ENCODE measurements around the gene PRMT1.
"Not testable (repeated sequence)": the region's sequence is repeated elsewhere in the genome, so short reads cannot be mapped to it uniquely, and the experiment has no call there.

Gene PRMT1

DNA sequence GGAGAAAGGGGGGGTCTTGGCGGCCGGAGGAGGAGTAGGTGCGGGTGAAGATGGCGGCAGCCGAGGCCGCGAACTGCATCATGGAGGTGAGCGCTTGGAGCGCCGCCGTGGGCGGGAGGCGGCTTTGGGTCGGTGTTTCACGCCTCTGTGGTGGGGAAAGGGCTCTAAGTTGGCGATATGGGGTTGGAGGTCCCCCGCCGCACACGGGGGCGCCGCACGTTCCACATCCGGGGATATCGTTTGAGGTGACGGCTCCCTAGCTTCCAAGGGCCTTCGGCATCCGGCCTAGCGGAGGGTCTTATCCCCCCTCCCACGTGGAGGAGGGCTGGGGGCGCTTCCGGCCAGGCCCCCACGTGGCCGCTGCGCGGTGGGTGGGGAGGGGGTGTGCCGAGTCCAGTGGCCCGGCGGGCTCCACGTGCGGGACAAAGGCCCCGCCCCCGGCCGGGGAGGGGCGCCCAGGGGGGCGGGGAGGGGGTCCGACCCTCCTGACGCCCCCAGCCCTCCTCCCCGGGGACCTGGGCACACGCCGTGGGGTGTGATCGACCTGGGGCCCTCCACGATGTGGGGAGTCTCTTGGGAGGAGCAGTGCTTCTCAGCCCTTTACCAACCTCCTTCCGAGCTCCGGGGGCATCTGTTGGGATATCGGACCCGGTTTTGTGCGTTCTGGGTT, at the start of gene PRMT1:
Gene PRMT1 (plus strand): TSS at position 41 of the 670 bp plus-strand sequence. CDS start 10 bp downstream, at position 51.
- DNase-seq (ENCODE audit: low read depth): peak; percentile 24

DNA sequence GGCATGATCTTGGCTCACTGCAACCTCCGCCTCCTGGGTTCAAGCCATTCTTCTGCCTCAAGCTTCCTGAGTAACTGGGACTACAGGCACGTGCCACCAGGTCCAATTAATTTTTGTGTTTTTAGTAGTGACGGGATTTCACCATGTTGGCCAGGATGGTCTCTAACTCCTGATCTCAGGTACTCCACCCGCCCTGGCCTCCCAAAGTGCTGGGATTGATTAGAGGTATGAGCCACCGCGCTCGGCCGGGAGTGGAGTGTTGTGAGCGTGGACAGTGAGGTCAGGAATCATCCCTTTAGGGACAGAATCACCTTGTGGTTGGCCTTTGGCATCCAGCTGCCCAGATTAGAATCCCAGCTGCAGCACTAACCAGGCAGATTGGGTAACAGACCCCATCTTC, 47.4 kb upstream of the PRMT1 start:
- no peak for DNase-seq (ENCODE audit: low read depth)

DNA sequence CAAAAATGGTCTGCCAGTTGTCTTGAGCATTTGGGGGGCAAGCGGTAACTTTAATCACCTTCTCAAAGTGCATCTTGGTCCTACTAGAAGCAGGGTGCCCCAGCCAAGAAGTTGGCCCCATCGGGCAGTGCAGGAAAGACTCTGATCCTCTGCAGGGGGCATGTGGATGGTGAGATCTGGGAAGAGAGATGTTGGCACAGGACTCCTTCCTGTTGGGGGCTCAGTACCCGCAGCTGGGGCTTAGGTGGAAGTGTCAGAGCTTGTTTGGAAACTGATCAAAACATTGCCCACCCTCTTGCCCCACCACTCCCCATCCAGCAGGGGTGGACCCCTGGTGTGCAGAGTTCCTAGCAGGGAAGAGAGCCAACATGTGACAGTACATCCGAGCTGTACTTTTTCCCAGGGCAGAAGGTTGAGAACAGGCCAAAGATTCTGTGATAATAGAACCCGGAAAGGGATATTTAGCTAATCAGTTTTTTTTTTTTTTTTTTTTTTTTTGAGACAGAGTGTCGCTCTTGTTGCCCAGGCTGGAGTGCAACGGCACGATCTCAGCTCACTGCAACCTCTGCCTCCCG, 46.0 kb upstream of the PRMT1 start:
- no peak for DNase-seq (ENCODE audit: low read depth)

DNA sequence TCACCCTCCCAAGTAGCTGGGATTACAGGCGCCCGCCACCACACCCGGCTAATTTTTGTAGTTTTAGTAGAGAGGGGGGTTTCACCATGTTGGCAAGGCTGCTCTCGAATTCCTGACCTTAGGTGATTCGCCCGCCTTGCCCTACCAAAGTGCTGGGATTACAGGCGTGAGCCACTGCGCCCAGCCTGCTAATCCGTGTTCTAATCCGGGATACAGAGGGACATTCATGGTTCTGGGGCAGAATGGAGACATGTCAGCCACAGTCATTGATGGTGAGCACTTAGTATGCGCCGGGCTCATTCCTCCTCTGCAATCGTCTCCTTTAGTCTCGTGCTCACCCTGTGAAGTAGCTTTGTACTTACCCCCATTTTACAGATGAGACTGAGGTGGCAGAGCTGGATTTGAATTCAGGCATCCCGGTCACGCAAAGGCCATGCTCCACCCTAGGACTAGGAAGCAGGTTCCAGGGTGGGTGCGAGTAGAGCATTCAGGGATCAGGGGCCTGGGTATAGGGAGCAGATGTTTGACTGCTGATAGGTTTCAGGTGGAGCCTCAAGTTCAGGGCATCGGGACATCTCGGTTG, 45.4 kb upstream of the PRMT1 start:
- DNase-seq (ENCODE audit: low read depth): no peak

DNA sequence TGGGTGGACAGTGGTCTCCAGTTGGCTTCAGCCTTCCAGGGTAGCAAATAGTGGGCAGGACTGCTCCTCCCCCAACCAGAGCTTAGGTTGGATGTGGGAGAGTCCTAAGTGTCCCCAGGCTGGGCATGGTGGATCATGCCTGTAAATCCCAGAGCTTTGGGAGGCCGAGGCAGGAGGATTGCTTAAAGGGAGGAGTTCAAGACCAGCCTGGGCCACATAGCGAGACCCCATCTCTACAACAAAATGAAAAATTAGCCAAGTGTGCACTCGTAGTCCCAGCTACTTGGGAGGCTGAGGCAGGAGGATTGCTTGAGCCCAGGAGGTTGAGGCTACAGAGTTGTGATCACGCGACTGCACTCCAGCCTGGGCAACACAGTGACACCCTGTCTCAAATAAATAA, 44.5 kb upstream of the PRMT1 start:
- DNase-seq (ENCODE audit: low read depth): no peak

DNA sequence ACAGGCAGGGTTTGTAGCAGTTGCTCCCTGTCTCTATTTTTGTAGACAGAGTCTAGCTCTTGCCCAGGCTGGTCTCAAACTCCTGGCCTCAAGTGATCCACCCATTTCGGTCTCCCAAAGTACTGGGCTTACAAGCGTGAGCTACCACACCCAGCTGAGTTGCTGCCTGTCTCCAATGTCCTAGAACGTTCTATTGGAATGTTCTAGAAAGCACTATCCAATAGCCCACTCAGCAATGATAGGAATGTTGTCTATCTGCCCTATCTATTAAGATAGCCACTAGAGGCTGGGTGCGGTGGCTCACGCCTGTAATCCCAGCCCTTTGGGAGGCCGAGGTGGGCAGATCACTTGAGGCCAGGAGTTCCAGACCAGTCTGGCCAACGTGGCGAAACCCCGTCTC, 43.8 kb upstream of the PRMT1 start:
- not testable (repeated sequence) for DNase-seq (ENCODE audit: low read depth)

DNA sequence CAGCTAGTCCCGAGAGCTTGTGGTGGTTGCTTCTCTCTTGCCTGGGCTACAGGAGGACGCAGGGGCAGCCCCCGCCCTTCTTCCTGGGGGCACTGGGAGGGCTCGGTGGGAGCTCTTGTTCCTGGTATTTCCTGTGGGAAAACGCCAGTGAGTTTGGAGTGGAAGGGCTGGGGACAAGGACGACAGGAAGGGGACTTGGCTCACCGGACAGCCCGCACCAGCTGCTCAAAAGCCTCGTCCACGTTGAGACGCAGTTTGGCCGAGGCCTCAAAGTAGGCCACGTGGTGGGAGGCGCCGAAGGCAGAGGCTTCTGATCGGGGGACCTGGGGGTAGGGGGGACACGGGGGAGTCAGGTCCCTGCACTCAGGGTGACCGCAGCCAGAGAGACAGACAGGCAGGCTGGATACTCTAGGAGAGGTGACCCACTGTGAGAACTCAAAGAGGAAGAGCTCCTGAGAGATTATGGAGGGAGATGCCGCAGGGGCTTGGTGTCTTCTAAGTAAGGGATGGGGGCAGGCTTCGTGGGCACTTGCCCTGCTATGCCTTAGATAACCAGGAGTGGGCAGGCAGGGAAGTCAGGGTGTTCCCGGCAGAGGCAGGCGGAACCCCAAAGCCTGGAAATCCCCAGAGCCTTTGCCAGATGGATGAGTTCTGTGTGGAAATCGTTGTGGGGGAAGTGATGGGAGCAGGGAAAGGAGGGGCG, 41.4 kb upstream of the PRMT1 start:
- DNase-seq (ENCODE audit: low read depth): no peak

DNA sequence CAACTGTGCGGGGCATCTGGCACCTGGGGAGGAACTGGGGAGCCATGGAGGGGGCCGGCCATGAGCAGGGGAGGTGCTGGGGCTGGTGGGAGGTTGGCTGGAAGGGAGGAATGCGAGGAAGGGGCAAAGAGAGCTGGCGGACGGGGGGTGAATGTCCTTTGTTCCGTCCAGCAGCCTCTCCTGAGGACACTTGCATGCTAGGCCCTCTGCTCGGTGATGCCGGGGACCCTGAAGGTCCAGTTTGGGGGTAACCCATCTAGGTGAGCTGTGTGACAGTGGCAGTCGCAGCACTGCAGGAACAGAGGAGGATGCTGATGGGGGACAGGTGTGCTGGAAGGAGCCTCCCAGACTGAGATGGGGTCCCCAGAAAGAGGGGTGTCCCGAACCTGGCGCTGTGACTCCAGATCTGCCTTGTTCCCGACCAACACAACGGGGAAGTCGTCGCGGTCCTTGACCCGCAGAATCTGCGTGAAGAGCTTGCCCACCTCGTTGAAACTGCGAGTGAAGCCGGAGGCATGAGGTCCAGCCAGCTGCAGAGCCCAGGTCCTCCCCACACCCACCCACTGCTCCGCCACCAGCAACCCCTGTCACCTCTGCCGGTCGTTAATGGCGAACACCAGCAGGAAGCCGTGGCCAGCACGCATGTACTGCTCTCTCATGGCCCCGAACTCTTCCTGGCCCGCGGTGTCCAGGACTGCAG, 40.7 kb upstream of the PRMT1 start:
- no peak for DNase-seq (ENCODE audit: low read depth)

DNA sequence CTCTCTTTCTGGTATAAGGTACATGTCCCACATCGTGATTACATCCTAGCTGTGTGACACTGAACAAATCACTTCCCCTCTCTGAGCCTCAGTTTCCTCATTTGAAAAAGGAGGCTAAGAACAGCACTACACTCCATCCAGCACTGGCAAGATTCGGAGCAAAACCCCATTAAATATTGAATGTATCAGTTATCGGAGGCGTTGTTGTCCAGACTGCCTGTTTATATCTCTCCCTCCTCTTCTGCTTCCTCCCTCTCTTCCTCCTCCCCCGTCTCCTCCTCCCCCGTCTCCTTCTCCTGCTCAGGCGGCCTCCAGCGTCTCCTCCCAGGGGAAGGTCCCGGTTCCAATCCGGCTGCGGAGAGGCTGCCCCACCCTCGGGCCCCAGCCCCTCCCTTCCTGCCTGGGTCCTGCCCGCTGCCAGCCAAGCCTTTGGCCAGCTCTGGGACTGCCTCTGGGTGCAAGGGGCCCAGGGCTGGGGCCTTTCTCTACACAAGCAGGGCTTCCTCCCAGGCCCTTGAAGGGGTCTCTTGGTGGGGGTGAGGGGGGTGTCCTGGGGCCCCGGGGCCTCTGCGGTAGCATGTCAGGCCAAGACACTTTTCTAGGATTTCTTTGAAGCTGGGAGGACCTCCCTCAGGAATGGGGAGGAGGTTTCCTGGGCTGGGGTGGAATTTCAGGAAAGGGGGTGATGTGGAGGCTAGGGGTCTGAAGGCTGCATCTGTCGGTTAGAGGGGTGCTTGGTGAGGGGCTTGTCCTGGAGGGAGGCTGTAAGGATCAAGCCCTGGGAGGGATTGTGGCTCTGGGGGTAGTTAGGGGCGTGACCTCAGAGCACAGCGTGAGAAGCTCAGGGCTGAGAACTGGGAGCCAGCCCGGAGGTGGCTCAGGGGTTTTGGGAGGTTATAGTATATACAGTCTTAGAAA, 39.0 kb upstream of the PRMT1 start:
- no peak for DNase-seq (ENCODE audit: low read depth)

DNA sequence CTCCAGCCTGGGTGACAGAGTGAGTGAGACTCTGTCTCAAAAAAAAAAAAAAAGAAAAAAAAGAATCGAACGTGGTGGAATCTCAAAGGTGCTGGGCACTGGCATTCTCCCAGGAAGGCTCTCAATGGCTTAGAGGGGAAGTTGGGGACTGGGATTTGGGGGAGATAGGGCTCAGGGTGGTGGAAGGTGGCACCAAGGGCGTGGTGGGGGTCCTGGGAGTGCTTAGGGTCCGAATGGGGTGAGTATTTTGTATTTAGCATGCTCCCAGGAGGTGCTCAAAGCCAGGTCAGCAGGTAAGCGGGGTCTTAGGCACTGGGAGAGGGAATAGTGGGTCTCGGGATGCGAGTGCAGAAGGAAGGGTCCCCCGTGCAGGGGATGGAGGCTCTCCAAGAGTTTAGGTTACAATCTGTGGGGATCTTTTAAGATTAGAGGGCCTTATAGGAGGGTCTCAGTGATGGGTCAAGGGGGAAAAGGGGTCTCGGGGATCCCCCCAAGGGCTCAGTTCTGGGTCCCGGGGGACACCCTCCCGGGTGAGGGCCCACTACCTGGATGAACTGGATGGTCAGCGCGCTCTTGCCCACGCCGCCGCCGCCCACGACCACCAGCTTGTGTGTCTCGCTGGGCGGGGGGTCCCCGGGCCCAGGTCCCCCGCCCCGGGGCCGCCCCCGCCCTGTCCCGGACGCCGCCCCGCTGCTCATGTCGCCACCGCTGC, 37.5 kb upstream of the PRMT1 start:
- no peak for DNase-seq (ENCODE audit: low read depth)

DNA sequence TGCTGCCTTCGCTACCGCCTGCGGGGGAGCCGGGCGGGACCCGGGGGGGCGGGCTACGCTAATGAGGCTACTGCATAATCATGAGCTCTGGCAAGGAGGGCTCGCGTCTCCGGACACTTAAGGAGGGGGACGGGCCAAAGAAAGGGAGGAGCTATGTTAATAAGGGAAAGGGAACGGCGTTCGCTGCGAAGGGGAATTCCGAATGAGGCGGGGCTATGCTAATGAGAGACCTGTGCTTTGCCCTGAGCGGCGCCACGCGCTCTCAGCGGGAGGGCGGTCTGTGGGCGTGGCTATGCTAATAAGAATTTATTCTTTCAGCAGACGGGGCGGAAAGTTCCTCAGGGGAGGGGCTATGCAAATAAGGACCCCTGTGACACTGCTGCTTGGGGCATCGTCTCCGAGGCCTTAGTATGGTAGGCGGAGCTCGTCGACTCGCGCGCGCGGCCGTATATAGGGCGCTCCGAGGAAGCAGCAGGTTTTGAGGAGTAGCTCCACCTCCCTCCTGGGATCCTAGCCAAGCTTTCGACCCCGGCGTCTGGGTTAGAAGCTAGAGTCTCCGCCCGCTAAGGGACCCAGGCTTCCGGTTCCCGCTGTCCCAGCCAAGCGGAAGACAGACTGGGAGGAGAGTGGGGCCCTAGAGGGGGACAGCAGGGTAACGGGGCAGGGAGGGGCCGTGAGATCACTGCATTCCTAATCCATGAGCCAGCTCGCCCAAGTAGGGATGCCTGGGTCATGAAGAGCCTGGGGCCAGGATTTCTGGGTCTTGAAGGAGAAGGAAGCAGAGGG, 36.8 kb upstream of the PRMT1 start, which contains the start of gene RRAS:
Gene RRAS (minus strand): TSS at position 31 of the 786 bp plus-strand sequence. CDS start 45 bp downstream, outside the sequence.
- DNase-seq (ENCODE audit: low read depth): peak; percentile 100

DNA sequence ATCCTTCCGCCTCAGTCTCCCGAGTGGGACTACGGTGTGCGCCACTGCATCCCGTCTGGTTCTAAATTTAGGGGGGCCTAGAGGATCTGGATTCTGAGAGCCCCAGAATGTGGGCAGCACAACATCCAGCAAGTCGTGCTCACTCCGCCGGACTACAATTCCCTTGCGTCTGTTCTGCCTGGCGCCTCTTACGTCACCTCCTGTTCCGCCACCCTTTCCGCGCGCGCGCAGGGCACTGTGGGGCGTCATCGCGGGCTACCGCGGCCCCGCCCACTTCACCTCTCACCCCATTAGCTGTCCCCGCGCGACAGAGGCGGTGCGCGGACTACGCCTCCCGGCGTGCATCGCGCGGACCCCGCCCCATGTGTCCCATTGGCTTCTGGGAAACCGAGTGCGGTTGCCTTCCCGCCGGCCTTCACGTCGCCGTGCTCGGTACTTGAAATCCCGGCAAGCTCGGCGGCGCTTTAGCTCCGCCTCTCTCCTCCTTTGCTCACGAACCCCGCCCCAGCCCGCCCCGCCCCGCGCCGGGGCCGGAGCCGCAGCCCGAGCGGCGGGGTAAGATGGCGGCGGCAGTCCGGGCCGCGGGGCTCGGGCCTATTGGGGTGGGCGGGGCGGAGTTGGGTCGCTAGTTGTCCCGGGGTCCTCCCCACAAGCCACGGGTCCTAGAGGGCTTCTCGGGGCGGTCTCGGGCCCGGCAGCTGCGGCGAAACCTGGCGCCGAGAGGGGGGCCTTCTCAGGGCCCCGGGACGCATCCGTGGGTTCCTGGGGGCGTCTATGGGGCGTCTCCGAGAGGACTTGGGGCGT, 35.2 kb upstream of the PRMT1 start, which contains the start of gene SCAF1:
Gene SCAF1 (plus strand): TSS at position 522 of the 804 bp plus-strand sequence. CDS start 2,818 bp downstream, outside the sequence.
- peak; percentile 98 for DNase-seq (ENCODE audit: low read depth)

DNA sequence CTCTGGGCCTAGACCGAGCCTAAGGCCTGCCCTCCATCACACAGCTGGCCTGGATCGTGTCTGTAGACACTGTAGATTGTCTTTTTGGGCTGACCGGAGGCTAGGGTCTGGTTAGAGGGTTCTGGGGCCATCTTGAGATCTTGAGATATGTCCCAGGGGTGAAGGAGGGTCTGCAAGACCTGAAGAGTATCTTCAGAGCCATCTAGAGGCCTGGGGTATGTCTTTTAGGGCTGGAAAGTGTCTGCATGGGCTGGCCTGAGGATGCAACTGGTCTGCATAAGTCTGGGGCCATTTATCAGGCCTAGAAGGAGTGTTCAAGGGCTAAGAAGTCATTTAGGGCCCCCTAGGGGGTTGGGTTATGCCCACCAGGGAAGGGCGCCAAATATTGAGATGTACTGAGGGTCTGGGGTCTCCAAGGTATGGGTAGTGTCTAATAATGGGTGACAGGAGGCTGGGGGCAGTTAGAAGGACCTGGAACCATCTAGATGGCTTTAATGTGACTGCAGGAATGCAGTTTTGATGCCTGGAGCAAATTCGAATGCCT, 34.5 kb upstream of the PRMT1 start:
- DNase-seq (ENCODE audit: low read depth): no peak

DNA sequence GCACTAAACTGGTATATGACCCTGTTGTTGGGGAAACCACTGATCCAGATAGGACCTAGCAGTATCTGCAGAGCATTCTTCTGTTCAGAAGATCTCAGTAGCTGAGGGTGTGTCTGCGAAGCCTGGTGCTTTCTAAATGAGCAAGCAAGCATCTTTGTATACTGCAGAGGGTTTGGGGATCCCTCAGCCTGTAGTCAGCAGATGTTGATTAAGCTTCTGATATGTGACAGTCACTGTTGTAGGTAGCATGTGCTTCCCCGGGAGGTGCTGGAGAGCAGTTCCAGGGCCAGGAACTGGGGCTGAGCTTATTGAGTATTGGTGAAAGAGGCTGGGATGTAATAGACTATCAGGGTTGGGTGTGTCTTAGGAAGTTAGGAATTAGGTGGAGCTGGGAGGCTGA, 33.6 kb upstream of the PRMT1 start:
- no peak for DNase-seq (ENCODE audit: low read depth)

DNA sequence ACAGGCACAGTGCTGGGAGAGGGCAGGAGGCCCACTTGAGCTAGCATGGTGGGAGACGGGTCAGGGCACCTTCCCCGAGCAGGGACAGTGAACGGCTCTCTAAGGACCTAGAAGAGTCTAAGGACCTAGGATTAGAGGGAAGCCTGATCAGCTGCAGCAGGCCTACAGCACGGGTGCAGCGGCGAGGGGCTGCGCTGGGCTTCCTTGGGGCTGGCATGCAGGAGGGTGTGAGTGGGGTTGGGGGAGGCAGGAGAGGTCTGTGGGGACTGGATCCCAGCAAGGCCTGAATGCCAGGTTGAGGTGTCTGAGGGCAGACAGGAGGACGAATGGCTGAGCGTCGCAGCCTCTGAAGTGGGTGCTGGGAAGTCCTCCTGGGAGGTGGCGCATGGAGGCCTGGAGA, 31.5 kb upstream of the PRMT1 start:
- DNase-seq (ENCODE audit: low read depth): no peak

DNA sequence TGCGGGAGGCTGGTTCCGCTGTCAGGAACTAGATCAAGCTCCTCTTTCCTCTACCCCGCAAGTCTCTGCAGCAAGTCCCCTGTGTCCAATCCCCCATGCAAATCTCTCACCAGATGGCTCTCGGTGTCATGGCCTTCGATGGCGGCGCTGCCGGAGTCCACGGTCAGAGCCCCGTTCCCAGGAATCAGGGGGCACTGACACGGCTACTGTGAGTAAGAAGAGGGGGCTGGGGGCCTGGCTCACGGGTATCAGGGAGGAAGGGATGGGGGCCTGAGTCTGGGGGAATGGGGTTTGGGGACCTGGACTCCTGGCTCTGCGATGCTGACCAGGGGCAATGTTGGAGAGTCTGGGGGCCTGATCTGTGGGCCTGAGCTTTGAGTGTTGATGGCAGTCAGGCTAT, 31.1 kb upstream of the PRMT1 start:
- DNase-seq (ENCODE audit: low read depth): no peak

DNA sequence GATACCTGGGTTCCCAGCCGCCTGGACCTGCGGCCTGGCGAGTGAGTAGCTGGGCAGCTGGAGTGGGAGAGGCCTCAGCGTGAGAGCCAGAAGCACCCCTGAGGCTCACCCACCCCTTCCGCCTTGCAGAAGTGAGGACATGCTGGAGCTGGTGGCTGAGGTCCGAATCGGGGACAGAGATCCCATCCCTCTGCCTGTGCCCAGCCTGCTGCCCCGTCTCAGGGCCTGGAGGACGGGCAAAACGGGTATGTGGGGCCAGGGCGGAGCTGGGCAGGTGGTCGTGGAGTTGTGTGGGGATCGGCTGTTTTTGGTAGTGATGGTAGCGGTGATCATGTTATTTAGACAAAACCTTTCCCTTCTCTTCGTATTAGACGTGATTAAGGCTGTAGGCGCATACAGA, 30.5 kb upstream of the PRMT1 start:
- no peak for DNase-seq (ENCODE audit: low read depth)

DNA sequence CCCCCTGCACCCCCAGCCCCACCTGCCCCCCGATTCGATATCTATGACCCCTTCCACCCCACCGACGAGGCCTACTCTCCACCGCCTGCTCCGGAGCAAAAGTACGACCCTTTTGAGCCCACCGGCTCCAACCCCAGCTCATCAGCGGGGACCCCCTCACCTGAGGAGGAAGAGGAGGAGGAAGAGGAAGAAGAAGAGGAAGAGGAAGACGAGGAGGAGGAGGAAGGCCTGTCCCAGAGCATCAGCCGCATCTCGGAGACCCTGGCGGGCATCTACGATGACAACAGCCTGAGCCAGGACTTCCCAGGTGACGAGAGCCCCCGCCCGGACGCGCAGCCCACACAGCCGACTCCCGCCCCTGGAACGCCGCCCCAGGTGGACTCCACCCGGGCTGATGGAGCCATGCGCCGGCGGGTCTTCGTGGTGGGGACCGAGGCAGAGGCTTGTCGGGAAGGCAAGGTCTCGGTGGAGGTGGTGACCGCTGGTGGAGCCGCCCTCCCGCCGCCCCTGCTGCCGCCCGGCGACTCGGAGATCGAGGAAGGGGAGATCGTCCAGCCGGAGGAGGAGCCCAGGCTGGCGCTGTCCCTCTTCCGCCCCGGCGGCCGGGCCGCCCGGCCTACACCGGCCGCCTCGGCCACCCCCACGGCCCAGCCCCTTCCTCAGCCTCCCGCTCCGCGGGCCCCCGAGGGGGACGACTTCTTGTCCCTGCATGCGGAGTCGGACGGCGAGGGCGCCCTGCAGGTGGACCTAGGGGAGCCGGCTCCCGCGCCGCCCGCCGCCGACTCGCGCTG, 25.8 kb upstream of the PRMT1 start:
- no peak for DNase-seq (ENCODE audit: low read depth)

Data from activated gamma-delta T cell treated with anti-CD3 and anti-CD28 coated beads, Interleukin-2, amount 50 U/mL, for 16 hours (primary cell).